GM19351 (cell line): ENCODE data around the gene COQ5.

Experiments used
- ATAC-seq: cut with Tn5 transposase; IDR thresholded peaks from one replicate; pipeline ENCODE4 v1.9.1; 2021; ENCODE audit warnings: mild to moderate bottlenecking, moderate library complexity; ENCODE audit not compliant: unreplicated experiment

COQ5 gene

DNA sequence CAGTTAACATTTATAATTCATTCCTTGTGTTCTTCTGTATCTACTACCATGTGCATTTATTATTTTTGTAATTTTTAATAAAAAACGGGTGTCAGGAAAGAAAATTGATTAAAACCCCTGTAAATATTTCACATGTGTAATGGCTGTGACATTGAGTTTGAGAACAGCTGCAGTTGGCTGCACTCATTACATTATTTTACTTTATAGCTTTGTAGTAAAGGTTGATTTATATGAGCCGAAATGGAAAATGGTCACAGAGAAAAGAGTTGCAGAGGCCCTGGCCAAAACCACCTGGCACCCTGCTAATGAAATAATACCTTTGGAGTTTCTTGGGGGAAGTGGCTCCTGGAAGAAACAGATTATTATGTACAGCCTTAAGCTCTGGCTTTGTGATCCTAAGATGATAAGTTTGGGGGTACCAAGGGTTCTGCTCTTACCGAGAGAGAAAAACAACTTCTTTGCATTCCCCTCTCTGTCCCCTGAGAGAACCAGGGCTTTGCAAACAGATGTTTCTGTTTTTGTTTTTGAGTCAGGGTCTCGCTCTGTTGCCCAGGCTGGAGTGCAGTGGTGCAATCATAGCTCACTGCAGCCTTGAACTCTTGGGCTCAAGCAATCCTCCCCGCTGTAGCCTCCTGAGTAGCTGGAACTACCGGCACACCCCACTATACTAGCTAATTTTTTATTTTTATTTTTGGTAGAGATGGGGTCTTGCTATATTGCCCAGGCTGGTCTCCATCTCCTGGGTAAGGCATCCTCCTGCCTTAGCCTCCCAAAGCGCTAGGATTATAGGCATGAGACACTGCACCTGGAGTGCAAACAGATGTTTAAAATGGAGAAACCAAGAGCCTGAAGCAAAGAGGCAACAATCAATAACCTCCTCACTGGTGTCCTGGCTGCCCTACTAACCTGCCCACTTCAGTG is 42.7 kb downstream of the COQ5 start:
- no peak for ATAC-seq

DNA sequence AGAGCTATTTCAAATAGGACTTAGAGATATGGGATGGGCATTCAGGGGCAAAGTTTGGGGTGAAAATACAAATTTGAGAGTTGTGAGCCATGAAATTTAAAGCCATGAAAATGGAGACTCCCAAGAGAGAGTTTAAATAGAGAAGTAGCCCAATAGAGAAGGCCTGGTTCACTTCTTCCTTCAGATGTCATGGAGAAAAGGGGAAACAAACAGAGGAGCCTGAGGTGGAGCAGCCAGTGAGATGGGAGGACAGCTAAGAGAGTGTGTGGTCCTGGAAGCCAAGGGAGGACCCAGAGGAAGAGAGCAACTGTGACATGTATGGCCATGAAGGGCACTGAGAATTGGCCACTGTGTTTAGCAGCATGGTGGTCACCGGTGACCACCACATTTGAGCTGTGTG is 45.3 kb downstream of the COQ5 start:
- ATAC-seq, result no peak

DNA sequence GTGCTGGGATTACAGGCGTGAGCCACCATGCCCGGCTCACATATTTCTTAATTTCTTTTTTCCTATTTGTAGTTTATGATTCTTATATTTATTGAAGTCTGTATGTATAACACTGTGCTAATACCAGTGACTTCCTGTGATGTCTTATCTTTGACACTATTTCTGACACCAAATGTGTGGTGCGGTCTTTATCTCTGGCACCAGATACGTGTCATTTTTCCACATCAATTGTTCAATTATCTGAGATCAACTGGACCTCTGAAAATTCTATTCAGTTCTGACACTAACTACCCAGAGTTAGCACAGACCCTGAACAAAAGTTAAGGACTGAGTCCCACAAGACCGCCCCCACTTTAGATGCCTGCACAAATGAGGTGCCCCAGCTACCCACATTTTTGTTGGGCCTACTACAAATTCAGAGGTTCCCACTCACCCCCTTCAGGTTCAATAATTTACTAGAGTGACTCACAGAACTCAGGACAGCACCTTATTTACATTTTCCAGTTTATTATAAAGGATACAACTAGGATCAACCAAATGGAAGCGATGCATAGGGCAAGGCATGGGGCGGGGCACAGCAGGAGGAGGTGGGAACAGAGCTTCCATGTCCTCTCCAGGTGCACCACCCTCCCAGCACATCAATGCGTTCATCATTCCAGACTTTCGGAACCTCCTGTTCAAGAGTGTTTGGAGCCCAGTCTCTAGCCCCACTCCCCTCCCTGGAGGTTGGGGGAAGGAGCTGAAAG is 47.8 kb downstream of the COQ5 start:
- no peak for ATAC-seq

DNA sequence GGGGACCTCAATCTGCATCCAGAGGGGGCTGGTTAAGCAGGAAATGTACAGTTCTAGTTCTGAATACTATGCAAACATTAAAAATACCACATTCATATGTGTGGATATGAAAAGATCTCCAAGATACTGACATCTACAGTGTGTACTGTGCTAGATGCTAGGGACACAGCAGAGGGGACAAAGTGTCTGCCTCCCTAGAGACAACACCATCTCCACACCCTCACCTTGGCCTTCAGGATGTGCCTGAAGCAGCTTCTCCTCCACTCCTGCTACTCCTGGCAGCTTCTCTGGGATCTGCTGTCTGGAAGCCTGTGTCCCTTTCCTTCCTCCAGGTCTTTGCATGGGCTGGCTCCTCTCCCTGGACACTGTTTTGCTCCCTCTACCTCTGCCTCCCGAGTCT is 48.7 kb downstream of the COQ5 start:
- ATAC-seq, result no peak

DNA sequence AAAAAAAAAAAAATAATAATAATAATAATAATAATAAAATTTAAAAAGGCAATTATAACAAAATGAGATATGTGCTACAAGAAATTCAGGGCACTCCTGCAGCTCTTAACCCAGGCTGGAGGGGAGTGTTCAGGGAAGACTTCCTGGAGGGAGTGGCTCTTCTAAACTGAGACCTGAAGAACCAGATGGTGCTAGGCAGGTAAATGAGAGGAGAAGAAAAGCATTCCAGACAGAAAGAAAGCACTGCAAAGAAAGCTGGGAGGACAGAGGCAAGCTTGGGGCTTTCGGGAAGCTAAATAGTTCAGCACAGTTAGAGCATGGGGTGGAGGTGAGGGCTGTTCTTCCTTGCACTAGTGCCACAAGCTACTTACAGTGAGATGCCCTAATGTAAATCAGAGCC is 49.5 kb downstream of the COQ5 start:
- ATAC-seq, result no peak

DNA sequence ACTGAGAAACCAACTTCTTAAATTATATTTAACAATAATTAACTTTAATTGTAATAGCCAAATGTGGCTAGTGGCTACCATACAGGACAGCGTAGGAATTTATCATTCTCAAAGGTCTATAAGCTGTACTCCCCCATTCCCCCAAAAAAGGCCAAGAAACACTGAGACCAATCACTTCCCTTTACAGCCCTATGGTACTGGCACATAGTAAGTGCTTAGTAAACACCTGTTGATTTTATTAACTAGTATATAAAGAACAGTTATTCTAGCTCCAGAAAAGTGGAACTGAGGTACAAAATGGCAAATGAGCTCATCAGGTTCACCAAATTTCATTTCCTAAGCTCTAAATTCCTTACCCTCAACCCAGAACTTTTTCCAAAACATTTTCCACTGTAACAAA is 53.3 kb downstream of the COQ5 start:
- no peak for ATAC-seq

DNA sequence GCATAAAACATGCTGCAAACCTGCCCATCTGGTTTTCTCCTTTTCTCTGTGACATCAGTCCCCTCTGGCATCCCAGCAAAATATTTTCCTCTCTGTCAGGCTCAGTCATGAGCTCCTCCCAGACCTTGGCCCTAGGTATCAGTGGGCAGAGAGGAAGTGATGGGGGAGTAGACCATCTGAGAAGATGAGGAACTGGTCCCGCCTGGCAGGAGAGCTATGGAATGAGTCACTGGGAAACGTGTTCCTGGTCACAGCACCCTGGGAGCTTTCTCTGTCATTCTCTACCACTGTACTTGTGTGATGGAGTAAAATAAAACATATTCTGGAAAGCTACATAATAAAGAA is 54.4 kb downstream of the COQ5 start:
- no peak for ATAC-seq

DNA sequence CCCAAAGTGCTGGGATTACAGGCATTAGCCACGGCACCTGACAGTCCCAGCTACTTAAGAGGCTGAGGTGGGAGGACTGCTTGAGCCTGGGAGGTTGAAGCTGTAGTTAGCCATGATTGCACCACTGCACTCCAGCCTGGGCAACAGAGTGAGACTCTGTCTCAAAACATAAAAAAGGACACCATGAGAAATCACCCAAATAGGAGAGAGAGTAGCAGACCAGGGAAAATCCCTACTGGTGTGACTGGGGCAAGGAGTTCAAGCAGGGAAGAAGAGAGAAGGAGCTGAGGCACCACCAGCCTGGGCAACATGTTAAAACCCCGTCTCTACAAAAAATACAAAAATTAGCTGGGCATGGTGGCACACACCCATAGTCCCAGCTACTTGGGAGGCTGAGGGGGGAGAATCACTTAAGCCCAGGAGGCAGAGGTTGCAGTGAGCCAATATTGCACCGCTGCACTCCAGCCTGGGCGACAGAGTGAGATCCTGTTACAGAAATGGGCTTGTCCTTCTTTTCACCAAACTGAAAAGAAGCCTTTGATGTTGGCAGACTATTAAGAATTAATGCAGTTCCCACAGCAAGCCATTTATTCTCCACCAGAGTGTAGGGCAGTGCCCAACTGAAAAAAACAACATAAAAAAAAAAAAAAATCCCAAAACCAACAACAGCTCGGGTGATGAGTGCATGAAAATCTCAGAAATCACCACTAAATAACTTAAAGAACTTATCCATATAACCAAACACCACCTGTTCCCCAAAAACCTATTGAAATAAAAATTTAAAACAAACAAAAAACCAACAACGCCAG is 54.9 kb downstream of the COQ5 start:
- no peak for ATAC-seq

DNA sequence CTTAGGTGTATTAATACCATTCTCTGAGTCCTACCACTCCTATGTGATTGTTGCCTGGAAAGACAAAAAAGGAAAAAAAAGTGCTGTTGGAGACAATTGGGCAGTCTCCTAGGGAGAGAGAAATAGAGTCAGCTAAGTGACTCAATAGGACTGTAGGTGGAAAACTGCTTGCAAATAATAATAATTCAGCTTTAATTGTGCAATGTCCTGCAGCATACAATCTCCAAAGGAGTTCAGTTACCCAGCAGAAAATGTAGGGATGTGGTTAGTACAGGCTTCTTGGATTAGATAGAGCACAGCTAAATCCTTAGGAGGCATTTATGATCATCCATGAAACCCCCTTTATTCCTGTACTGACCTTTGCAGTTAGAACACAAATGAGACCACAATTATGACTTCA is 56.4 kb downstream of the COQ5 start:
- no peak for ATAC-seq

DNA sequence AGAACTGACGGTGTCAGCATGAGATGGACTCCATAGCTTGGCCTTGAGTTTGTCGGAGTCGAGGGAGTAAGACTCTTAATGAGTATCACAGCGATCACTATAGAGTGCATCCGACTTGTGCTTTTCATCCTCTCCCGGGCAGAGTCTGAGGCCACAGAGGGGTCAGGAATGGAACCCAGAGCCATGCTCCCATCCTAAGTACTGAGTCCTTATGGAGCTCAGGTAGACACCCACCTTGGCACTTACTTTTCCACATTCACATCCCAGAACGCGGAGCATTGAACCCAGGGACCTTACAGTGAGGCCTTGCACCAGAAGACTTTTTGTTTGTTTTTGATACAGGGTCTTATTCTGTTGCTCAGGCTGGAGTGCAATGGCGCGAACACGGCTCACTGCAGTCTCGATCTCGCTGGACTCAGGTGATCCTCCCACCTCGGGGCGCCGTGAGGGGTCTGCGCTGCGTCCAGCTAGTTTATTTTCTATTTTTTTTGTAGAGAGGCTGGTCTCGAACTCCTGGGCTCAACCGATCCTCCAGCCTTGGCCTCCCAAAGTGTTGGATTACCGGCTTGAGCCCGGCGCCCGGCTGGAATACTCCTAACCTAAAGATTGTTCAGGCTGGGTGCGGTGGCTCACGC is 58.7 kb downstream of the COQ5 start:
- ATAC-seq, result peak; percentile 16

DNA sequence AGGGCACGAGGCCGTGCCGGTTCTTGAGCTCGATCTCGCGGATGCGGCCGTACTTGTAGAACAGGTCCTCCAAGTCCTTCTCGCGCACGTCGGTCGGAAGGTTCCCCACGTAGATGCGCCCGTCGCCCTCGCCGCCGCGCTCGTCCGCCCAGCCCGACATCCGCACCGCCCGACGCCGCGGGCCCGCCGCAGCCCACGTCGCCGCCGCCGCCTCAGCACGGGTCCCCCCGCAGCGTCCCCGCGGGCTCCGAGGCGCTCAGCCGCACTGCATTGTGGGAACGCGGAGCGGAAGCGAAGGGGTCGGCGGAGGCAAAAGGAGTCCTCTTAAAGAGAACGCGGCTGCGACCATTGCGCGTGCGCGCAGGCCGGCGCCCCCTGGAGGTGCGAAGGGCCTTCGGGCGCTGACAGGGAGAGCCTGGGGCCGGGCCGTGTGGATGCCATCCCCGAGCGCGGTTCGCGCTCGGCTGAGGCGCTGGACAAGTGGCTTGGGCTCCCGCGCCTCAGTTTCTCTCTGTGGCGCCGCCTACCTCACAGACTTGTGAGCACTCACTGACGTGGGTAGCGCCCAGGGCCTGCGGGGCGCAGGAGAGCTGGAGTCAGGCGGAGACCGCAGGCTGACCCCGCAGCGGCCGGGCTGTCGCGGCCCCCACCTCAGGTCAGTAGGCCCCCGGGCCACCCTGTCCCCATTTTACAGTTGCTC is 59.4 kb downstream of the COQ5 start, which contains the start of gene SRSF9:
TSS of gene SRSF9 (minus strand) at position 299 of the 700 bp plus-strand sequence. CDS start at position 160, 139 bp downstream.
- peak; percentile 85 for ATAC-seq

DNA sequence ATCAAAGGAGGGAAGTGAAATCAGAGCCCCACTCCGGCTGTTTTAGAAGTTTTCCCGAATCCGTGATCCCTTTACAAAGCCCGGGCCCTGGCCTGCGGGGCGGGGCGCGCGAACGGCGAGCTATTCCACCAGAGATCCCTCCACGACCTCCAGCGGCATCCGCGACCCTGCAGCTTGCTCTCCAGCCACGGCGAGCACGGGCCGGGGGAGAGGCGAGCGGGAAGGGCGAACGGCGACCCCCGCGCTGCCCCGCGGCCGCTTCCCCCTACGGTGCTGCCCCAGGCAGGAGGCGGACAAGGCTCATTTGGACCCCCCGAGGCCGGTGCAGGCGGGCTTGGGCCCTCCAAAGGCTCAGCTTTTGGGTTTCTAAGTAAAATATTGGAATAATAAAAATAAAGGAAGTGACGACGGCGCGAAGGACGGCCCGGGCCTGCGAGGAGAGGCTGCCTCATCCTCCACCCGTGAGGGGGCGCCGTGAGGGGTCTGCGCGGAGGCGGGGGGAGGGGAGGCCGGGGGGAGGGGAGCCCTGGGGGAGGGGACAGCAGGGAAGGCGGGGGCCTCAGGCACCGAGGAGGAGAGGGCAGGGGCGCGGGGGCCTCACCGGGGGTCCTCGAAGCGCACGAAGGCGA is 60.0 kb downstream of the COQ5 start:
- peak; percentile 29 for ATAC-seq

DNA sequence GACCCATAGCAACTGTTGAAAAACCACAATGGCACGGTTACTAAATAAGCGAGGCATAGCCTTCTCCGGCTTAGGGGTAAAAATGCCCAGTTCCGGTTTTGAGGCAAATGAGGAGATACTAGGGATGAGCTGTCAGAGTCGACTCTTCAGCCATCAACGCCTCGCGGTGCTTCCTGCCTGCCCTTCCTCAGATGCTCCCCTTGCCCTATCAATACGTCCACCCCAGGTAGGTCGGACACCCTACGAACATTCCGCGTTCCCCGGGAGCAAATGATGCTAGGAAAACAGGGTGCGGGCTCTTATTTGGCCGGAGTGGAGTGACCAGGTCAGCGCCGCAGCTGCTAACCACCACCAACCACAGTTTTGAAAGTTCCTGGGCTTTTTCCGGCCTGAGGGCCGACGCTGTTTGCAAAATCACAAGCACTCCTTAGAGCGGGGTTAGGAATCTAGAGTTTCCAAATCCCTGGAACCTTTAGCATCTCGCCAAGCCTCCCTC is 60.6 kb downstream of the COQ5 start:
- no peak for ATAC-seq

DNA sequence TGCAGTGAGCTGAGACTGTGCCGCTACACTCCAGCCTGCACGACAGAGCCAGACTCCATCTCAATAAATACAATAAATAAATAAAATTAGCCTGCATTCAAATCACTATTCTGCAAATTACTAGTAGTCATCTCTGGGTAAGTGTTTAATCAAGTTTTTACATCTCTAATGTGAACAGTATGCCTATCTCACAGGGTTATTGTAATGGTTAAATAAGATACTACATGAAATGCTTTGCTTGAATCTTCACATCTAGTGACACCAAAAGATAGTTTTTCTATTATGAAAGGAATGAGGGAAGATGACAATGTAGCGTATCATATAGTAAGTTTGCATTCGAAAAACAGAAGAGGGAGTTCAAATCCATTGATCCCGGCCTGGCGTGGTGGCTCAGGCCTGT is 61.5 kb downstream of the COQ5 start:
- ATAC-seq, result no peak

DNA sequence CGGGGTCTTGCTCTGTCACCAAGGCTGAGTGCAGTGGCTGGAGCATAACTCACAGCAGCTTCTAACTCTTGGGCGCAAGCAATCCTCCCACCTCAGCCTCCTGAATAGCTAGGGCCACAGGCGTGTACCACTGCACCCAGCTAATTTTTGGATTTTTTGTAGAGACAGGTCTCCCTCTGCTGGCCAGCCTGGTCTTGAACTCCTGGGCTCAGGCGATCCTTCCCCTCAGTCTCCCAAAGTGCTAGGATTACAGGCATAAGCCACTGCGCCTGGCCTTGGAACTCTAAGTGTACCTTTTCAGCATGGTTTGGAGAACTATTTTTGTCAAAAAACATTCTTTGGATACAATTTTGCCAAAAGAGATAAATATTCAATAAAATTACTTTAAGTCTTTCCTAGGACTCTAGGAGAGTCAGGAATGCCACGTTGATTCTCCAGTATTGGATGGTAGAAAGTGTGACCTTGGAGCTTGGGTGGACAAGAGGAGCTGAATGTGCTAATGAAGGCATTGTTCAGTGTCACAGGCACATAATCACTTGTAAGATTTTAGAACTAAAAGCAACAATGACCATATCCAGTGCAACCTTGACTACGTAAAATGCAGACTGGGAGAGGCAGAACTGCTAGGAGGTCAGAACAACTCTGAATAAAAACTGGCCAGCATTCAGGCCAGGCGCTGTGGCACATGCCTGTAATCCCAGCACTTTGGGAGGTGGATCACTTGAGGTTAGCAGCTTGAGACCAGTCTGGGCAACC is 62.2 kb downstream of the COQ5 start:
- no peak for ATAC-seq

DNA sequence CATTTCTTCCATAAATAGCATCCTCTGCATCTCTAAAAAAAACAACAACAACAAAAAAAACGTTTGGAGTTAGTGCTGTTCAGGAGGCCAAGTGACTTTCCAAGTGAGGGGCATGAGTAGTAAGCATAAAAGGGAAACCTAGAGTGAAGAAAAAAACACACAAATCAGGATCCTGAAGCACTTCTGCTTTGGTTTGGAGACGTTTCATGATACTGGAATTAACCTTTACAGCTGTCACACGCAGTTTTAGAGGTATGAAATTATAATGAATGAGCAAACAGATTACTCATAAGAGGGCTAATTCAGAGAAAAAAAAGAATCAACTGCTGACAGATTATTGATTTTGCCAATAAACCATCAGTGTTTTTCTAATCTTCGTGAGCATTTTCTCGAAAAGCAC is 63.2 kb downstream of the COQ5 start:
- ATAC-seq, result no peak

DNA sequence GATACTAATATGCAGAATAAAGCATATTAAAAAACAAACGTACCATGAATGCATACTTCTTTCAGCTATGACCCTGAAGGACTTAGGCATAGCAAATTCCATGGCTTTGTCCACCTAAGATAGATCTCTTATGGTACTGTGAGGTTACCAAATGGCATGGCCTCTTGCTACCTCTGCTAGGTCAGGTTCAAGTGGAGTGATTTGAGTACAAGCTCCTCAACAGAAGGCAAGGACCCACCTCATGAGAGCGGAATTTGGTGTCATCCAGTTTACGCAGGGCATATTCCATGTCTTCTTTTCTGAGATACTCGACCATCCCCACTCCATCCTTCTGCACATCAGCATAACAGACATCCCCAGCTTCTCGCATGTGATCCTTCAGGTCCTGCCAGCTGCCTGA is 65.2 kb downstream of the COQ5 start:
- ATAC-seq, result no peak

DNA sequence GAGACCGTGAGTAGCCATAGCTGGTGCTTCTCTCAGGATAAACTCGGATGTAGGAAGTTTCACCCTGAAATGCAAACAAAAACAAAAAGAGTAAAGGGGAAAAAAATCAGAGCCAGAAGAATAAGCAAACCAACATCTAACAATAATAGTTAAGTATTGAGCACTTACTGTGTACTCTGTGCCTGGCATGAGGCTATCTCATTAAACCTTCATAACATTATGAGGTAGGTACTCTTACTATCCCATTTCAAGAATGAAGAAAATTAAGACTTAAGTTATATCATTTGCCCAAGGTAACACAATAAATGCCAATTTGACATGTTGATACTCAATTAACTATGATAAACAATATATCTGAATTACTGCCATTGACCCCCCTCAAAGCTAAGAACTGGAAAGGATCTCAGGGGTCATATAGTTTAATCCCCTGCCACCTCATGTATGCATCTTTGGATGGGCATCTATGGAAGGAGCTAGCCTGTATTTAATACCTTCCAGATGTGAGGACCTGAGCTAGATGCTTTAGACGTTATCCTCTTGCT is 66.8 kb downstream of the COQ5 start:
- no peak for ATAC-seq

DNA sequence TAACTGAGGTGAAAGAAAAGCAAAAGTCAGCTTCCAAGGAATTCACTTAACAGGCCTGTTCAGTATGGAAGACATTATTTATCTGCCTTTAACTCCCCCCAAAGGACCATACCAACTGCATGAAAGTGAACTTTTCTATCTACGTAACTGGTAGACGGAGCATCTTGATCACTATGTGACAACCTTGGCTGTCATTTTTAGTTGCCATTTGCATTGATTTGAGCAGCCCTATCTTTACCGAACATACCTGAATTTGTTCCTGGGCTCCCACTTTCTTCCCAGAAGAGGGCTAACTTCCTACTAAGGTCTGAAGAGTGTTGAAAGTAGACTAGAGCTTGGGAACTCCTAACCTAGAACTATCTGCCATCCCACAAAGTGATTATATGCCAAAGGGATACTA is 68.8 kb downstream of the COQ5 start:
- no peak for ATAC-seq
